Thoracic aorta (tissue), 2 donors: ENCODE results near the gene PODXL2. TPM values are rescaled to one million over a fixed set of nuclear protein-coding genes. Genes with fewer than 3 reads are reported as not detected.

Experiments
- ATAC-seq: fragments of 150-250 bp; one replicate; pipeline ENCODE4 v1.8.0; 2017; ENCODE audit warnings: low read depth; ENCODE audit not compliant: insufficient number of reproducible peaks, low FRiP score
- DNase-seq: peaks from one replicate; pipeline ENCODE4 v3.0.0-alpha.2; 2020; ENCODE audit warnings: low spot score
- H3K27ac ChIP-seq, 2 donors: fragments of 200-600 bp; sonication (generic); 1 replicate in 1 of 2; 2 replicates in 1 of 2; pipeline ENCODE4 v1.5.1; 2016; ENCODE audit warnings: mild to moderate bottlenecking in 2 of 2, moderate library complexity in 2 of 2
- H3K27me3 ChIP-seq: fragments of 200-600 bp; sonication (generic); replicated peaks from 2 replicates; pipeline ENCODE4 v1.6.0; 2016; ENCODE audit warnings: mild to moderate bottlenecking; ENCODE audit not compliant: insufficient read depth
- H3K36me3 ChIP-seq: fragments of 200-600 bp; sonication (generic); one replicate; pipeline ENCODE4 v1.5.1; 2016
- H3K4me1 ChIP-seq, 2 donors: fragments of 200-600 bp; sonication (generic); 1 replicate in 1 of 2; 2 replicates in 1 of 2; pipeline versions ENCODE4 v1.5.1 to v1.6.0; 2016; ENCODE audit warnings: low read depth in 2 of 2, mild to moderate bottlenecking in 1 of 2; ENCODE audit not compliant: control insufficient read depth in 1 of 2
- H3K4me3 ChIP-seq: fragments of 200-600 bp; sonication (generic); 2 replicates; pipeline ENCODE4 v1.5.1; 2016; ENCODE audit warnings: mild to moderate bottlenecking
- H3K9me3 ChIP-seq: fragments of 200-600 bp; sonication (generic); 2 replicates; pipeline ENCODE4 v1.5.1; 2016
- CTCF ChIP-seq: fragments of 200-600 bp; sonication (generic); IDR thresholded peaks from one replicate; pipeline ENCODE4 v1.5.1; 2019; ENCODE audit warnings: antibody characterized with exemption
- total RNA-seq, 2 donors: library from RNA; depleted of rRNA; stranded (reverse); fragments of >200 nt; gene quantifications; one replicate each; pipeline versions ENCODE4 v1.1.0 to v1.2.3, GENCODE V29; 2016

PODXL2 gene
- total RNA-seq, 2 donors from 2014 or later = 2.8 to 7.8 TPM

- Histone ChIP-seq H3K4me1 (peaks cover 10 to 26% of the 10 kb centered on the region in 2 donors), H3K4me3 (no peak overlapping the region), H3K27me3 (no peaks in the 10 kb centered on the region), H3K27ac (no peak overlapping the region), H3K9me3 (no peaks in the 10 kb centered on the region), H3K36me3 (peaks cover 39% of the 10 kb centered on the region)
- no peak for ATAC-seq
- DNase-seq = no peak
- TF ChIP-seq CTCF = no peak
These were observed 49.3 kb downstream of the PODXL2 start for GRCh38 chr3:127678315-127678599.

- Histone ChIP-seq H3K9me3 (no peaks in the 10 kb centered on the region), H3K4me1 (peaks cover 6 to 22% of the 10 kb centered on the region in 2 donors), H3K36me3 (peaks cover 39% of the 10 kb centered on the region), H3K27ac (no peak overlapping the region), H3K4me3 (no peak overlapping the region), H3K27me3 (no peaks in the 10 kb centered on the region)
- ATAC-seq (no peak), DNase-seq (no peak)
- TF ChIP-seq CTCF = no peak
These were observed 49.9 kb downstream of the PODXL2 start for GRCh38 chr3:127678611-127679533.

DNA sequence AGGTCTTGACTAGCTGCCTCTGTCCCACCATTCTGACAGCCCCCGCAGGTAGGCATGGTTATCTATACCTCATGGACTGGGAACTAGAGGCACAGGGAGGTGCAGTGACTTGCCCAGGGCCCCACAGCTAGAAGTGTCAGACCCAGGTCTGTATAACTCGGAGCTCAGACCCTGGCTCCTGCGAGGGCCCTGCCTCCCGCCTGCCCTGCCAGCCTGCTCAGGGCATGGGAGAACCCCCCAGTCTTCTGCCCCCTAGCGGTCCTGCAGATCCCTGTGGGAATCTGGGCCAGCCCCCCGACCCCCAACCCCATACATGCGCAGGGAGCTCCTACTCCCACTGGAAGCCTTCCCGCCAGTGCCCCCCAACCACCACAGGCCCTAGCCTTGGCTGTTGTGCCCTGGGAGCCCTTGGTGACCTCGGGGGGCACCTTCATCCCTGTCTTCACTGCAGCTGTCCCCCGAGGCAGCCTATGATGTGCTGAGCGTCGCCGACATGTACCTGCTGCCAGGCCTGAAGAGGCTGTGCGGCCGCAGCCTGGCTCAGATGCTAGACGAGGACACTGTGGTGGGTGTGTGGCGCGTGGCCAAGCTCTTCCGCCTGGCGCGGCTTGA lies 50.7 kb downstream of the PODXL2 start:
- Histone ChIP-seq H3K27me3 (no peaks in the 10 kb centered on the region), H3K36me3 (peaks cover 39% of the 10 kb centered on the region), H3K27ac (no peak overlapping the region), H3K4me3 (no peak overlapping the region), H3K4me1 (peaks cover 0 to 15% of the 10 kb centered on the region in 2 donors), H3K9me3 (no peaks in the 10 kb centered on the region)
- DNase-seq (no peak), ATAC-seq (no peak)
- no peak for TF ChIP-seq CTCF

- no peak for DNase-seq
- H3K27ac ChIP-seq = no peak overlapping the region
These were observed 51.2 kb downstream of the PODXL2 start for GRCh38 chr3:127680146-127680661.

More at GRCh38 chr3:127680146-127680661, 51.2 kb downstream of the PODXL2 start:
- TF ChIP-seq CTCF = no peak
- ATAC-seq = no peak
- H3K36me3 ChIP-seq = peaks cover 39% of the 10 kb centered on the region
- no peaks in the 10 kb centered on the region for H3K27me3 ChIP-seq
- H3K4me1 ChIP-seq = peaks cover 0 to 10% of the 10 kb centered on the region in 2 donors
- no peak overlapping the region for H3K4me3 ChIP-seq
- no peaks in the 10 kb centered on the region for H3K9me3 ChIP-seq
